Loucy (cell line): ENCODE data around the gene CCDC184.

Experiments
- EZH2phosphoT487 ChIP-seq: fragments of 200-600 bp; IDR thresholded peaks from 2 replicates; pipeline ENCODE4 v1.6.1; 2018; ENCODE audit warnings: antibody characterized with exemption, mild to moderate bottlenecking, moderate library complexity, borderline replicate concordance
- TF ChIP-seq, protein P1 (sequence below): fragments of 200-600 bp; sonication (generic); conservative IDR thresholded peaks from 2 replicates; pipeline ENCODE4 v1.5.1; 2014; ENCODE audit warnings: mild to moderate bottlenecking, antibody characterized with exemption, low read length

DNA sequence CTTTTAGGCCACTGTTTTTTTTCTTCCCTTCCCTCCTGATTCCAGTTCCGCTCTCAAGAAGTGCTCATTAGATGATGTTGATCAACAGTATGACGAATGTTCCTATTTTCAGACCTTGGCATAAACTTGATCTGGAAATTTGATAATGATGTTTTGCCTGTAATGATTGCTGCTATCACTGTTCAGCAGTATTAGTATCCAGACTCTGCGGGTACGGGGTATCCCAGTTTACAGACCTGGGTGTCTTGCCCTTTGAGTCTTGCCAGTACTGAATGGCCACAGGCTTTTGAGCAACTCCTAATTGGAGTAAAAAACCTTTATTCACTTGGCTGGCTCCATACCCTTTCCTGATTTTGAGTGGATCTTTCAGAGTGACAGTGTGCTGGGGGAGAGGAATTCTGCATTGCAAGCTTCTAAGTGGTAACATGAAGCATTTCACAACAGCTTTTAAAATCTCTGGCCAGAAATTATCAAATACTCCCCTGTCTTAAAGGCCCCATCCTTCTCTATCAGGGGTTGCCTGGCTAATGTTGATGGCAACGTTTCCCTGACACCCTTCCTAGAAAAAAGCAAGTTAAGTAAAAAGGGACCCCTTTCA, 20.2 kb upstream of the CCDC184 start:
- TF ChIP-seq, protein P1, sequence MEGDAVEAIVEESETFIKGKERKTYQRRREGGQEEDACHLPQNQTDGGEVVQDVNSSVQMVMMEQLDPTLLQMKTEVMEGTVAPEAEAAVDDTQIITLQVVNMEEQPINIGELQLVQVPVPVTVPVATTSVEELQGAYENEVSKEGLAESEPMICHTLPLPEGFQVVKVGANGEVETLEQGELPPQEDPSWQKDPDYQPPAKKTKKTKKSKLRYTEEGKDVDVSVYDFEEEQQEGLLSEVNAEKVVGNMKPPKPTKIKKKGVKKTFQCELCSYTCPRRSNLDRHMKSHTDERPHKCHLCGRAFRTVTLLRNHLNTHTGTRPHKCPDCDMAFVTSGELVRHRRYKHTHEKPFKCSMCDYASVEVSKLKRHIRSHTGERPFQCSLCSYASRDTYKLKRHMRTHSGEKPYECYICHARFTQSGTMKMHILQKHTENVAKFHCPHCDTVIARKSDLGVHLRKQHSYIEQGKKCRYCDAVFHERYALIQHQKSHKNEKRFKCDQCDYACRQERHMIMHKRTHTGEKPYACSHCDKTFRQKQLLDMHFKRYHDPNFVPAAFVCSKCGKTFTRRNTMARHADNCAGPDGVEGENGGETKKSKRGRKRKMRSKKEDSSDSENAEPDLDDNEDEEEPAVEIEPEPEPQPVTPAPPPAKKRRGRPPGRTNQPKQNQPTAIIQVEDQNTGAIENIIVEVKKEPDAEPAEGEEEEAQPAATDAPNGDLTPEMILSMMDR: no peak
- TF ChIP-seq EZH2phosphoT487: no peak
